Liver (tissue), 9 donors: ENCODE results near the gene TPBGL. TPM values are rescaled to one million over a fixed set of nuclear protein-coding genes. Genes with fewer than 3 reads are reported as not detected.

Source experiments
- DNase-seq: peaks from one replicate; pipeline ENCODE4 v3.0.0-alpha.2; 2017; ENCODE audit warnings: low spot score
- H3K27ac ChIP-seq, 2 donors: one replicate each; pipeline ENCODE4 v1.7.0; 2013; ENCODE audit warnings: inconsistent platforms in 2 of 2, low read length in 2 of 2, control low read depth in 1 of 2, low read depth in 1 of 2, mild to moderate bottlenecking in 1 of 2
- H3K27me3 ChIP-seq, 4 donors: one replicate each; pipeline versions ENCODE4 v1.6.1 to v1.7.0; 2013; ENCODE audit warnings: low read length in 3 of 4, inconsistent platforms in 1 of 4, mild to moderate bottlenecking in 1 of 4, moderate library complexity in 1 of 4; ENCODE audit not compliant: control insufficient read depth in 4 of 4, insufficient read depth in 4 of 4
- H3K36me3 ChIP-seq, 4 donors: one replicate each; pipeline versions ENCODE4 v1.6.1 to v1.7.0; 2013; ENCODE audit warnings: low read length in 3 of 4, mild to moderate bottlenecking in 3 of 4, low read depth in 1 of 4, moderate library complexity in 1 of 4; ENCODE audit not compliant: control insufficient read depth in 4 of 4, insufficient read depth in 3 of 4
- H3K4me1 ChIP-seq, 4 donors: one replicate each; pipeline versions ENCODE4 v1.6.1 to v1.7.0; 2013; ENCODE audit warnings: low read length in 3 of 4, mild to moderate bottlenecking in 3 of 4, moderate library complexity in 1 of 4; ENCODE audit not compliant: control insufficient read depth in 4 of 4, insufficient read depth in 4 of 4
- H3K4me3 ChIP-seq, 3 donors: one replicate each; pipeline versions ENCODE4 v1.6.1 to v1.7.0; 2013; ENCODE audit warnings: low read length in 3 of 3, control low read depth in 1 of 3, low read depth in 1 of 3, mild to moderate bottlenecking in 1 of 3
- H3K9ac ChIP-seq, 2 donors: one replicate each; pipeline ENCODE4 v1.7.0; 2013; ENCODE audit warnings: low read length in 2 of 2, mild to moderate bottlenecking in 2 of 2, moderate library complexity in 2 of 2, control low read depth in 1 of 2, low read depth in 1 of 2
- H3K9me3 ChIP-seq, 4 donors: one replicate each; pipeline versions ENCODE4 v1.6.1 to v1.7.0; 2013; ENCODE audit warnings: low read length in 3 of 4; ENCODE audit not compliant: control insufficient read depth in 4 of 4
- ATF3 ChIP-seq: IDR thresholded peaks from 2 replicates; pipeline ENCODE4 v1.6.1; 2016; ENCODE audit warnings: antibody characterized with exemption
- CTCF ChIP-seq: fragments of 150-350 bp; IDR thresholded peaks from 2 replicates; pipeline ENCODE4 v1.5.1; 2017; ENCODE audit warnings: improper control_type of control experiment, low read depth, low read length; ENCODE audit not compliant: missing input control
- EGR1 ChIP-seq, 2 donors: IDR thresholded peaks; 2 replicates each; pipeline ENCODE4 v1.6.1; 2016 to 2018; ENCODE audit warnings: antibody characterized with exemption in 2 of 2, low read depth in 2 of 2
- FOXA1 ChIP-seq: IDR thresholded peaks from 2 replicates; pipeline ENCODE4 v1.6.1; 2016; ENCODE audit warnings: antibody characterized with exemption
- FOXA2 ChIP-seq: IDR thresholded peaks from 2 replicates; pipeline ENCODE4 v1.6.1; 2016; ENCODE audit warnings: antibody characterized with exemption
- GABPA ChIP-seq, 2 donors: IDR thresholded peaks in 1 of 2; conservative IDR thresholded peaks in 1 of 2; 2 replicates each; pipeline ENCODE4 v1.6.1; 2016; ENCODE audit warnings: antibody characterized with exemption in 2 of 2, mild to moderate bottlenecking in 1 of 2, moderate library complexity in 1 of 2
- HNF4A ChIP-seq, 2 donors: conservative IDR thresholded peaks; 2 replicates each; pipeline ENCODE4 v1.6.1; 2016; ENCODE audit warnings: antibody characterized with exemption in 2 of 2, mild to moderate bottlenecking in 2 of 2
- HNF4G ChIP-seq: IDR thresholded peaks from 2 replicates; pipeline ENCODE4 v1.6.1; 2016; ENCODE audit warnings: antibody characterized with exemption
- JUND ChIP-seq, 2 donors: IDR thresholded peaks; 2 replicates each; pipeline ENCODE4 v1.6.1; 2016; ENCODE audit warnings: antibody characterized with exemption in 2 of 2
- RAD21 ChIP-seq, 2 donors: IDR thresholded peaks; 2 replicates each; pipeline ENCODE4 v1.6.1; 2016; ENCODE audit warnings: antibody characterized with exemption in 2 of 2, mild to moderate bottlenecking in 2 of 2
- REST ChIP-seq: IDR thresholded peaks from 2 replicates; pipeline ENCODE4 v1.6.1; 2016; ENCODE audit warnings: antibody characterized with exemption, mild to moderate bottlenecking
- RXRA ChIP-seq, 2 donors: IDR thresholded peaks; 2 replicates each; pipeline ENCODE4 v1.6.1; 2017 to 2018; ENCODE audit warnings: antibody characterized with exemption in 2 of 2, mild to moderate bottlenecking in 1 of 2
- TAF1 ChIP-seq: conservative IDR thresholded peaks from 2 replicates; pipeline ENCODE4 v1.6.1; 2016; ENCODE audit warnings: antibody characterized with exemption, mild to moderate bottlenecking
- YY1 ChIP-seq: IDR thresholded peaks from 2 replicates; pipeline ENCODE4 v1.6.1; 2016; ENCODE audit warnings: antibody characterized with exemption, mild to moderate bottlenecking
- ZBTB33 ChIP-seq: IDR thresholded peaks from 2 replicates; pipeline ENCODE4 v1.6.1; 2016; ENCODE audit warnings: antibody characterized with exemption
- WGBS: extraction: QIAGEN DNeasy Blood & Tissue Kit; methylation state at CpG from one replicate; pipeline ENCODE4 v1.1.7; 2013; 5-methylcytosine and 5-hydroxymethylcytosine counted together
- polyA plus RNA-seq, 2 donors: library from polyadenylated mRNA; stranded (reverse) in 1 of 2; unstranded in 1 of 2; fragments of 200-250 nt in 1 of 2; fragments of >200 nt in 1 of 2; fragmentation: Nextera tagmentation in 1 of 2; extraction: Ambion mirVana in 1 of 2; gene quantifications; one replicate each; pipeline versions ENCODE4 v1.2.1 to v1.2.3, GENCODE V29; 2013 to 2015
- total RNA-seq, 2 donors: library from RNA; depleted of rRNA; stranded (reverse); fragments of >200 nt; gene quantifications; one replicate each; pipeline ENCODE4 v1.2.3, GENCODE V29; 2014
- donor health status: healthy.
- donor health status: healthy.
- donor health status: healthy.
- donor health status: healthy.
- donor health status: healthy.

TPBGL gene
- total and polyA plus RNA-seq, 4 donors: 0.05 TPM; not detected in 3

- TF ChIP-seq CTCF (no peak), FOXA2 (no peak)
These were observed 46.4 kb downstream of the TPBGL start (continued) for GRCh38 chr11:75286826-75287465.

GRCh38 chr11:75287579-75287978 lies 47.0 kb downstream of the TPBGL start:
- no peak for TF ChIP-seq GABPA (IDR thresholded peaks at IDR 0.05 in 1 of 2, conservative IDR thresholded peaks at IDR 0.05 in 1 of 2)
- no peak for TF ChIP-seq RAD21 (IDR thresholded peaks at IDR 0.05)
- TF ChIP-seq JUND (IDR thresholded peaks at IDR 0.05): no peak
- TF ChIP-seq TAF1: no peak
- no peak for TF ChIP-seq HNF4G
- no peak for TF ChIP-seq YY1
- TF ChIP-seq HNF4A (conservative IDR thresholded peaks at IDR 0.05): no peak
- TF ChIP-seq RXRA (IDR thresholded peaks at IDR 0.05): no peak
- TF ChIP-seq ATF3: no peak
- 97% methylated on average over 17 of the region's 17 CpGs for WGBS
- Histone ChIP-seq H3K9me3 (no peaks in the 10 kb centered on the region), H3K27ac (no peak overlapping the region), H3K36me3 (peaks cover 0 to 17% (median 5%) of the 10 kb centered on the region in 4 donors), H3K27me3 (no peaks in the 10 kb centered on the region), H3K4me3 (no peak overlapping the region), H3K9ac (no peak overlapping the region), H3K4me1 (peaks cover 0 to 5% (median 0%) of the 10 kb centered on the region in 4 donors)
- no peak for DNase-seq

- H3K36me3 ChIP-seq: peaks cover 0 to 11% (median 5%) of the 10 kb centered on the region in 4 donors
- H3K9ac ChIP-seq: no peak overlapping the region
- no peak for DNase-seq
- no peaks in the 10 kb centered on the region for H3K27me3 ChIP-seq
- no peak overlapping the region for H3K27ac ChIP-seq
- H3K9me3 ChIP-seq: no peaks in the 10 kb centered on the region
- no peak overlapping the region for H3K4me3 ChIP-seq
- peaks cover 0 to 8% (median 0%) of the 10 kb centered on the region in 4 donors for H3K4me1 ChIP-seq
- TF ChIP-seq GABPA (IDR thresholded peaks at IDR 0.05 in 1 of 2, conservative IDR thresholded peaks at IDR 0.05 in 1 of 2) (no peak), ZBTB33 (no peak), FOXA1 (no peak), YY1 (no peak), JUND (IDR thresholded peaks at IDR 0.05) (no peak), EGR1 (IDR thresholded peaks at IDR 0.05; ENCODE audit: low read depth in 2 of 2) (no peak), REST (no peak), CTCF (no peak)
- 95% methylated on average over 6 of the region's 6 CpGs for WGBS
These were observed 48.9 kb downstream of the TPBGL start for GRCh38 chr11:75289511-75289760.
